Panc1 (cell line): ENCODE data around the gene ATP2B1. TPM values are rescaled to one million over a fixed set of nuclear protein-coding genes. Genes with fewer than 3 reads are reported as not detected.

ENCODE experiments used
- ATAC-seq: fragments of 200-7000 bp; cut with Tn5 transposase; 2 replicates; pipeline ENCODE4 v1.9.1; 2020; ENCODE audit warnings: mild to moderate bottlenecking, moderate library complexity
- BruUV-seq: library from RNA; stranded (reverse); fragments of 400-500 nt; replicated peaks from 2 replicates; lab custom pipeline; 2021; lab: Mats Ljungman, UMichigan
- CTCF ChIA-PET: fragments of 300-600 bp; sonication (Branson Sonifier 250); formaldehyde crosslinking; loops from one replicate; lab custom pipeline; 2022; ENCODE audit warnings: antibody characterized with exemption; lab: Charles Lee
- POLR2A ChIA-PET: fragments of 300-600 bp; sonication (Branson Sonifier 250); formaldehyde crosslinking; loops from one replicate; lab custom pipeline; 2022; ENCODE audit warnings: antibody characterized with exemption; lab: Charles Lee
- DNase-seq: peaks from one replicate; pipeline ENCODE4 v3.0.0-alpha.2; 2010; ENCODE audit warnings: low read depth, low spot score
- H3K27ac ChIP-seq: 2 replicates; pipeline ENCODE4 v1.5.1; 2011; ENCODE audit warnings: mild to moderate bottlenecking, low read length, inconsistent platforms
- H3K27me3 ChIP-seq: fragments of 200-500 bp; sonication (Bioruptor generic); 2 replicates; pipeline ENCODE4 v1.6.0; 2014; ENCODE audit warnings: low read length, inconsistent platforms; ENCODE audit not compliant: control insufficient read depth, insufficient read depth
- H3K36me3 ChIP-seq: fragments of 200-500 bp; sonication (Bioruptor generic); 2 replicates; pipeline ENCODE4 v1.5.1; 2014; ENCODE audit warnings: inconsistent platforms, mild to moderate bottlenecking, low read length, moderate library complexity; ENCODE audit not compliant: control insufficient read depth, insufficient read depth
- H3K4me1 ChIP-seq: 2 replicates; pipeline ENCODE4 v1.5.1; 2011; ENCODE audit warnings: inconsistent platforms, mild to moderate bottlenecking, low read length, moderate library complexity; ENCODE audit not compliant: control insufficient read depth, insufficient read depth
- H3K4me3 ChIP-seq, 2 experiments: 2 replicates each; pipeline ENCODE4 v1.5.1; 2011 to 2012; ENCODE audit warnings: low read depth in 2 of 2, low read length in 2 of 2, mild to moderate bottlenecking in 2 of 2, inconsistent platforms in 1 of 2, moderate library complexity in 1 of 2
- H3K9me3 ChIP-seq: fragments of 200-500 bp; sonication (Bioruptor generic); 2 replicates; pipeline ENCODE4 v1.5.1; 2014; ENCODE audit warnings: low read depth, mild to moderate bottlenecking, inconsistent platforms, low read length, moderate library complexity; ENCODE audit not compliant: control insufficient read depth, insufficient read depth
- POLR2AphosphoS5 ChIP-seq: IDR thresholded peaks from 2 replicates; pipeline ENCODE4 v1.6.1; 2012; ENCODE audit warnings: mild to moderate bottlenecking, low read depth, low read length, moderate library complexity
- REST ChIP-seq, 2 experiments: IDR thresholded peaks; 2 replicates each; pipeline ENCODE4 v1.6.1; 2011 to 2012; ENCODE audit warnings: low read depth in 2 of 2, control low read depth in 1 of 2, low read length in 1 of 2, mild to moderate bottlenecking in 1 of 2, moderate library complexity in 1 of 2; ENCODE audit not compliant: insufficient read depth in 1 of 2
- SIN3A ChIP-seq: IDR thresholded peaks from 2 replicates; pipeline ENCODE4 v1.6.1; 2012; ENCODE audit warnings: low read depth, mild to moderate bottlenecking, low read length, moderate library complexity, borderline replicate concordance; ENCODE audit not compliant: insufficient read depth
- TCF7L2 ChIP-seq: IDR thresholded peaks from 2 replicates; pipeline ENCODE4 v1.6.1; 2011; ENCODE audit warnings: mild to moderate bottlenecking, low read depth, low read length, inconsistent platforms
- in situ Hi-C: cut with HindIII; loops from 2 replicates; pipeline ENCODE4 v1.10.0; 2016; ENCODE audit warnings: low sequenced_read_pairs, low pct_unique_long_range_greater_than_20kb
- intact Hi-C: fragments of 100-400 bp; cut with micrococcal nuclease; formaldehyde crosslinking; loops from one replicate; pipeline ENCODE4 v1.10.0; 2022; ENCODE audit not compliant: unreplicated experiment
- total RNA-seq: library from RNA; stranded (reverse); gene quantifications from one replicate; pipeline ENCODE4 v1.2.1, GENCODE V29; 2021; ENCODE audit not compliant: unreplicated experiment
- TF ChIP-seq, protein P1 (sequence below): fragments of 450-650 bp; IDR thresholded peaks from 2 replicates; pipeline ENCODE4 v1.5.1; 2017; ENCODE audit warnings: mild to moderate bottlenecking

Gene ATP2B1
- total RNA-seq, 1 experiment from 2014 or later: 64.5 TPM

- H3K36me3 ChIP-seq: no peaks in the 10 kb centered on the region
- DNase-seq (no peak), ATAC-seq (no peak)
- no peak overlapping the region for H3K27ac ChIP-seq
- no TSS peak for BruUV-seq
- ChIA-PET CTCF (no interaction called here), POLR2A (no interaction called here)
- intact Hi-C loops (no loop called here), in situ Hi-C loops (no loop called here)
- no peak overlapping the region for H3K4me3 ChIP-seq
- H3K4me1 ChIP-seq: no peaks in the 10 kb centered on the region; the same call in 1 of the 2 replicates
- no peak for TF ChIP-seq POLR2AphosphoS5
- TF ChIP-seq, protein P1, sequence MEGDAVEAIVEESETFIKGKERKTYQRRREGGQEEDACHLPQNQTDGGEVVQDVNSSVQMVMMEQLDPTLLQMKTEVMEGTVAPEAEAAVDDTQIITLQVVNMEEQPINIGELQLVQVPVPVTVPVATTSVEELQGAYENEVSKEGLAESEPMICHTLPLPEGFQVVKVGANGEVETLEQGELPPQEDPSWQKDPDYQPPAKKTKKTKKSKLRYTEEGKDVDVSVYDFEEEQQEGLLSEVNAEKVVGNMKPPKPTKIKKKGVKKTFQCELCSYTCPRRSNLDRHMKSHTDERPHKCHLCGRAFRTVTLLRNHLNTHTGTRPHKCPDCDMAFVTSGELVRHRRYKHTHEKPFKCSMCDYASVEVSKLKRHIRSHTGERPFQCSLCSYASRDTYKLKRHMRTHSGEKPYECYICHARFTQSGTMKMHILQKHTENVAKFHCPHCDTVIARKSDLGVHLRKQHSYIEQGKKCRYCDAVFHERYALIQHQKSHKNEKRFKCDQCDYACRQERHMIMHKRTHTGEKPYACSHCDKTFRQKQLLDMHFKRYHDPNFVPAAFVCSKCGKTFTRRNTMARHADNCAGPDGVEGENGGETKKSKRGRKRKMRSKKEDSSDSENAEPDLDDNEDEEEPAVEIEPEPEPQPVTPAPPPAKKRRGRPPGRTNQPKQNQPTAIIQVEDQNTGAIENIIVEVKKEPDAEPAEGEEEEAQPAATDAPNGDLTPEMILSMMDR: no peak
- no peak for TF ChIP-seq REST (IDR thresholded peaks at IDR 0.05; ENCODE audit: insufficient read depth in 1 of 2, low read depth in 2 of 2, low read length in 1 of 2)
- TF ChIP-seq TCF7L2: no peak
- no peak for TF ChIP-seq SIN3A
- no peaks in the 10 kb centered on the region for H3K27me3 ChIP-seq
- peaks cover 28% of the 10 kb centered on the region; the same call in 1 of the 2 replicates for H3K9me3 ChIP-seq
These were observed 28.2 kb downstream of the ATP2B1 start for GRCh38 chr12:89680409-89680808.

DNA sequence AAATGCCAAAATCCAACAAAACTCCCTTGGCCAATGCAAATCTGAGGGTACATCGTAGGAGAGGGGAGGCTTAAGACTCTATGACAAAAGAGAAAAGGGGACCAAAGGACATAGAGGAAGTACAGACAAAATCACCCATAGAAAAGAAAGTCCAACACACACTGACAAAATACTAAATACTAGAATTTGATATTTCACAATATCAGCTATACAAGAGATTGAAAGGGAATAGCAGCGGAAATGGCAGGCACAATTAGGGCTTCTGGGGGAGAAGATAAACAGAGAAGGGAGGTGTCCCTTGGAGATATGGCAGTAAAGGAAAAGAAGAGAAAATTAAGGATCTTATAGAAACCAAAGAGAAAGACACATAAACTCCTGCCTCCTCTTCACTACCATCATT is 29.0 kb downstream of the ATP2B1 start:
- POLR2A ChIA-PET: no interaction called here
- Histone ChIP-seq H3K27ac (no peak overlapping the region), H3K27me3 (no peaks in the 10 kb centered on the region), H3K4me3 (no peak overlapping the region), H3K4me1 (no peaks in the 10 kb centered on the region; the same call in 1 of the 2 replicates), H3K9me3 (peaks cover 28% of the 10 kb centered on the region; the same call in 1 of the 2 replicates), H3K36me3 (no peaks in the 10 kb centered on the region)
- BruUV-seq: no TSS peak
- no peak for ATAC-seq
- intact Hi-C loops: no loop called here
- DNase-seq: no peak
- in situ Hi-C loops: no loop called here
- CTCF ChIA-PET: no interaction called here
- TF ChIP-seq SIN3A: no peak

- intact Hi-C loops (no loop called here), in situ Hi-C loops (no loop called here)
- POLR2A ChIA-PET: no interaction called here
- CTCF ChIA-PET: interaction anchor here (0.7 kb wide), 1 partner anchor 1263 kb away, joined by 9 read pairs; no protein-coding TSS in a partner anchor
- Histone ChIP-seq H3K4me3 (no peak overlapping the region), H3K27me3 (no peaks in the 10 kb centered on the region), H3K36me3 (no peaks in the 10 kb centered on the region), H3K4me1 (no peaks in the 10 kb centered on the region; the same call in 1 of the 2 replicates), H3K9me3 (peaks cover 28% of the 10 kb centered on the region; the same call in 1 of the 2 replicates), H3K27ac (no peak overlapping the region)
- DNase-seq: no peak
- TF ChIP-seq POLR2AphosphoS5 (no peak), TCF7L2 (no peak), REST (IDR thresholded peaks at IDR 0.05; ENCODE audit: insufficient read depth in 1 of 2, low read depth in 2 of 2, low read length in 1 of 2) (no peak), SIN3A (no peak)
- TF ChIP-seq, protein P1: no peak
- TSS peak; percentile 3 for BruUV-seq
- ATAC-seq: no peak
These were observed 30.4 kb downstream of the ATP2B1 start for GRCh38 chr12:89678225-89678624.
